GM12878 (cell line): ENCODE results near the gene F3. TPM values are rescaled to one million over a fixed set of nuclear protein-coding genes. Genes with fewer than 3 reads are reported as not detected.

Experiments
- ATAC-seq: fragments of 200-7000 bp; cut with Tn5 transposase; 3 replicates; pipeline ENCODE4 v1.9.1; 2020; ENCODE audit warnings: mild to moderate bottlenecking, moderate library complexity
- BruUV-seq: library from RNA; stranded (reverse); fragments of 400-500 nt; replicated peaks from 2 replicates; lab custom pipeline; 2021; lab: Mats Ljungman, UMichigan
- CTCF ChIA-PET: fragments of 300-600 bp; sonication (Branson Sonifier 250); formaldehyde crosslinking; extraction: SDS; loops from one replicate; lab custom pipeline; 2021; ENCODE audit warnings: inconsistent platforms; lab: Yijun Ruan, JAX
- POLR2A ChIA-PET: fragments of 350-600 bp; formaldehyde crosslinking; extraction: SDS; loops from one replicate; lab custom pipeline; 2021; ENCODE audit warnings: inconsistent platforms; lab: Charles Lee
- RAD21 ChIA-PET: fragments of 300-600 bp; sonication (Branson Sonifier 250); formaldehyde crosslinking; loops from one replicate; lab custom pipeline; 2023; ENCODE audit warnings: antibody characterized with exemption; ENCODE audit not compliant: unreplicated experiment; lab: Charles Lee
- SMC1A ChIA-PET: fragments of 300-600 bp; sonication (Branson Sonifier 250); formaldehyde crosslinking; loops from one replicate; lab custom pipeline; 2023; ENCODE audit not compliant: unreplicated experiment, uncharacterized antibody; lab: Charles Lee
- DNase-seq: peaks from one replicate; pipeline ENCODE4 v3.0.0-alpha.2; 2011; ENCODE audit warnings: low read depth, low spot score
- FAIRE-seq: peaks from 3 replicates; lab custom pipeline; 2011; peaks lifted over from hg19 to GRCh38; lab: Jason Lieb, UNC
- H2AFZ ChIP-seq: 2 replicates; pipeline ENCODE4 v1.6.0; 2011; ENCODE audit warnings: low read depth, low read length, control low read depth; ENCODE audit not compliant: control insufficient read depth
- H3K27ac ChIP-seq: 2 replicates; pipeline ENCODE4 v1.5.1; 2011; ENCODE audit warnings: control low read depth; ENCODE audit not compliant: control insufficient read depth, insufficient read depth
- H3K27me3 ChIP-seq, 2 experiments: replicated peaks in 1 of 2; 2 replicates each; pipeline versions ENCODE4 v1.6.0 to v1.6.1; 2011; ENCODE audit warnings: low read length in 1 of 2; ENCODE audit not compliant: control insufficient read depth in 2 of 2, insufficient read depth in 2 of 2
- H3K36me3 ChIP-seq, 2 experiments: 2 replicates each; pipeline ENCODE4 v1.5.1; 2011; ENCODE audit warnings: low read length in 1 of 2; ENCODE audit not compliant: control insufficient read depth in 2 of 2, insufficient read depth in 2 of 2
- H3K4me1 ChIP-seq: 2 replicates; pipeline ENCODE4 v1.6.1; 2011; ENCODE audit warnings: mild to moderate bottlenecking, low read length, moderate library complexity, mixed read lengths; ENCODE audit not compliant: control insufficient read depth, insufficient read depth
- H3K4me2 ChIP-seq: 2 replicates; pipeline ENCODE4 v1.6.0; 2011; ENCODE audit warnings: control low read depth; ENCODE audit not compliant: control insufficient read depth, insufficient read depth
- H3K4me3 ChIP-seq: fragments of 200-600 bp; sonication (generic); 2 replicates; pipeline ENCODE4 v1.5.1; 2016
- H3K79me2 ChIP-seq: 2 replicates; pipeline ENCODE4 v1.6.0; 2011; ENCODE audit warnings: low read length; ENCODE audit not compliant: control insufficient read depth, insufficient read depth
- H3K9ac ChIP-seq: 2 replicates; pipeline ENCODE4 v1.8.0; 2011; ENCODE audit warnings: low read length, control low read depth, mixed read lengths; ENCODE audit not compliant: control insufficient read depth, insufficient read depth
- H3K9me3 ChIP-seq: replicated peaks from 3 replicates; pipeline ENCODE4 v1.5.1; 2011; ENCODE audit warnings: mild to moderate bottlenecking, low read length; ENCODE audit not compliant: control insufficient read depth, insufficient read depth
- H4K20me1 ChIP-seq: 2 replicates; pipeline ENCODE4 v1.6.0; 2011; ENCODE audit not compliant: control insufficient read depth, insufficient read depth
- CEBPB ChIP-seq, 2 experiments: fragments of 150-350 bp in 1 of 2; IDR thresholded peaks; 2 replicates each; pipeline ENCODE4 v1.6.1; 2012 to 2014; ENCODE audit warnings: low read depth in 2 of 2, low read length in 2 of 2, borderline replicate concordance in 1 of 2, inconsistent platforms in 1 of 2
- HCFC1 ChIP-seq: fragments of 150-350 bp; IDR thresholded peaks from 2 replicates; pipeline ENCODE4 v1.6.1; 2014; ENCODE audit warnings: low read length
- IRF4 ChIP-seq: IDR thresholded peaks from 2 replicates; pipeline ENCODE4 v1.6.1; 2011; ENCODE audit warnings: low read depth, low read length
- NFYB ChIP-seq: IDR thresholded peaks from 2 replicates; pipeline ENCODE4 v1.6.1; 2011; ENCODE audit warnings: low read depth, mild to moderate bottlenecking, low read length, improper control_type of control experiment, moderate library complexity; ENCODE audit not compliant: insufficient read depth
- POLR2A ChIP-seq: IDR thresholded peaks from 2 replicates; pipeline ENCODE4 v1.6.1; 2011; ENCODE audit warnings: low read depth, mild to moderate bottlenecking, low read length
- SMC3 ChIP-seq: IDR thresholded peaks from 2 replicates; pipeline ENCODE4 v1.6.1; 2011; ENCODE audit warnings: low read length, improper control_type of control experiment, borderline replicate concordance
- SREBF1 ChIP-seq: IDR thresholded peaks from 2 replicates; pipeline ENCODE4 v1.6.1; 2012; ENCODE audit warnings: mild to moderate bottlenecking, low read length
- ZBTB11 ChIP-seq: fragments of 450-650 bp; formaldehyde crosslinking; IDR thresholded peaks from 2 replicates; pipeline ENCODE4 v1.5.0; 2022; ENCODE audit warnings: mild to moderate bottlenecking, missing genetic modification characterization
- WGBS: methylation state at CpG from one replicate; pipeline ENCODE4 v1.1.6; 2016; ENCODE audit warnings: low lambda C conversion rate; ENCODE audit not compliant: insufficient replicate concordance, insufficient coverage; ENCODE audit errors: missing lambda C conversion rate; 5-methylcytosine and 5-hydroxymethylcytosine counted together
- in situ Hi-C: fragments of 300-500 bp; cut with MboI; formaldehyde crosslinking; loops from 9 replicates; pipeline ENCODE4 v1.14.3; 2018; ENCODE audit warnings: mixed read lengths
- intact Hi-C: fragments of 100-400 bp; cut with micrococcal nuclease; formaldehyde crosslinking; loops from one replicate; pipeline ENCODE4 v1.14.2; 2022; ENCODE audit not compliant: unreplicated experiment
- polyA plus RNA-seq, 11 experiments: library from polyadenylated mRNA; depleted of rRNA in 4 of 11; unstranded in 6 of 11; stranded (reverse) in 5 of 11; fragments of >200 nt; fragmentation: Nextera tagmentation in 4 of 11; fragmentation: Illumina TruSeq in 1 of 11; extraction: Ambion mirVana in 4 of 11; extraction: Trizol in 1 of 11; gene quantifications; 1 replicate in 1 of 11; 2 replicates in 10 of 11; pipeline versions ENCODE4 v1.2.1 to v1.2.3, GENCODE V29; 2011 to 2016; ENCODE audit warnings: inconsistent platforms in 2 of 11, missing spikeins in 2 of 11, low read depth in 1 of 11
- total RNA-seq, 4 experiments: library from RNA; depleted of rRNA in 3 of 4; stranded (reverse); fragments of >200 nt in 3 of 4; fragmentation: Illumina TruSeq in 1 of 4; extraction: Trizol in 1 of 4; gene quantifications; 2 replicates each; pipeline versions ENCODE4 v1.2.1 to v1.2.3, GENCODE V29; 2013 to 2021
- TF ChIP-seq, protein P1 (sequence below): IDR thresholded peaks from 2 replicates; pipeline ENCODE4 v1.6.1; 2011; ENCODE audit warnings: borderline replicate concordance, low read depth, mild to moderate bottlenecking, moderate library complexity, mixed read lengths, low read length; ENCODE audit not compliant: insufficient read depth; ENCODE audit errors: extremely low read length
- TF ChIP-seq, protein P2 (sequence below): fragments of 450-650 bp; IDR thresholded peaks from 2 replicates; pipeline ENCODE4 v1.6.1; 2016; ENCODE audit warnings: mild to moderate bottlenecking

Gene F3
- total and polyA plus RNA-seq, 10 of the 15 experiments (the other 5 are each of a cell fraction or from before 2014, with no cell fraction given), result 0.18 to 0.33 TPM; not detected in 8

DNA sequence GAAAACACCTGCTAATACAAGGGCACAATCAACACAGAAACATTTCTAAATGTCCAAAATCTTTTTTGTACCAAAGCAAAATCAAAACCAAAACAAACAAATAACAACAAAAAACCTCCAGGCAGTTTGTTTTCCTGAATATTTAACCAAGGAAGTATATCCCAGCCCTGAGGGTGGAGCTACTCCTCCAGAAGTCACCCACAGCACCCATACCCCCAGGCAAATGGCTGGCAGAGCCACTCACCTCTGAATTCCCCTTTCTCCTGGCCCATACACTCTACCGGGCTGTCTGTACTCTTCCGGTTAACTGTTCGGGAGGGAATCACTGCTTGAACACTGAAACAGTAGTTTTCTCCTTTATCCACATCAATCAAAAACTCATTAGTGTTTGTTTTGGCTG is 9.5 kb downstream of the F3 start:
- Histone ChIP-seq H4K20me1 (no peaks in the 10 kb centered on the region), H3K9ac (no peak overlapping the region), H2AFZ (no peak overlapping the region), H3K4me2 (no peak overlapping the region), H3K27ac (no peak overlapping the region), H3K36me3 (no peaks in the 10 kb centered on the region), H3K4me1 (no peaks in the 10 kb centered on the region), H3K27me3 (no peaks in the 10 kb centered on the region), H3K4me3 (no peak overlapping the region), H3K79me2 (no peaks in the 10 kb centered on the region), H3K9me3 (no peaks in the 10 kb centered on the region)
- ChIA-PET POLR2A (no interaction called here), CTCF (no interaction called here), SMC1A (no interaction called here), RAD21 (no interaction called here)
- intact Hi-C loops (no loop called here), in situ Hi-C loops (no loop called here)
- FAIRE-seq, result no peak
- no peak for TF ChIP-seq SMC3
- TF ChIP-seq, protein P1, sequence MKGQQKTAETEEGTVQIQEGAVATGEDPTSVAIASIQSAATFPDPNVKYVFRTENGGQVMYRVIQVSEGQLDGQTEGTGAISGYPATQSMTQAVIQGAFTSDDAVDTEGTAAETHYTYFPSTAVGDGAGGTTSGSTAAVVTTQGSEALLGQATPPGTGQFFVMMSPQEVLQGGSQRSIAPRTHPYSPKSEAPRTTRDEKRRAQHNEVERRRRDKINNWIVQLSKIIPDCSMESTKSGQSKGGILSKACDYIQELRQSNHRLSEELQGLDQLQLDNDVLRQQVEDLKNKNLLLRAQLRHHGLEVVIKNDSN, result no peak
- 72% methylated on average over 3 of the region's 3 CpGs for WGBS
- BruUV-seq, result no TSS peak
- no peak for ATAC-seq
- no peak for DNase-seq

DNA sequence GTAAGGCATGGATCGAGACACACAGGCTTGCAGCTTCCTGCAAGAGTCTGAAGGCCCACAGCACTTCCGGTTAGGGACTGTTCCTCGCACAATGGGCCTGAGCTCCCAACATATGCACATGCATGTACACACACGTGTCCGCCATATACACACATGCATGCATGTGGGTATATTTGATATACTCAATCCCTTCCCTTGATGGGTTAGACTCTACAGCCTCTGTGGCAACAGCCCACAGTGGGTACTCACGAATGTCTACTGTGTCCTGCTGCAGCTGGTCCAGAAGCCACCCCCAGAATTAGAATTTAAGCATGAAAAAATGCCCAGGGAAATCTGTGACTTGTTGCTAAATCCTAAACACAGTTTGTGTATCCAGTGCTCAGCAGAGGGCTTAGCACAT is 9.9 kb downstream of the F3 start:
- FAIRE-seq (no peak), ATAC-seq (no peak), DNase-seq (no peak)
- no peaks in the 10 kb centered on the region for H3K27me3 ChIP-seq
- ChIA-PET SMC1A (no interaction called here), POLR2A (no interaction called here), CTCF (interaction anchor here (0.8 to 1.2 kb wide), 2 partner anchors 16 to 51 kb away, joined by 3 read pairs; no protein-coding TSS in a partner anchor), RAD21 (no interaction called here)
- in situ Hi-C loops (no loop called here), intact Hi-C loops (no loop called here)
- H2AFZ ChIP-seq, result no peak overlapping the region
- no peaks in the 10 kb centered on the region for H4K20me1 ChIP-seq
- TF ChIP-seq POLR2A (no peak), IRF4 (no peak), CEBPB (IDR thresholded peaks at IDR 0.05; ENCODE audit: borderline replicate concordance in 1 of 2, low read depth in 2 of 2, low read length in 2 of 2) (no peak), NFYB (no peak), HCFC1 (no peak), ZBTB11 (CRISPR knock-in tag) (no peak), SREBF1 (no peak)
- TF ChIP-seq, protein P2, sequence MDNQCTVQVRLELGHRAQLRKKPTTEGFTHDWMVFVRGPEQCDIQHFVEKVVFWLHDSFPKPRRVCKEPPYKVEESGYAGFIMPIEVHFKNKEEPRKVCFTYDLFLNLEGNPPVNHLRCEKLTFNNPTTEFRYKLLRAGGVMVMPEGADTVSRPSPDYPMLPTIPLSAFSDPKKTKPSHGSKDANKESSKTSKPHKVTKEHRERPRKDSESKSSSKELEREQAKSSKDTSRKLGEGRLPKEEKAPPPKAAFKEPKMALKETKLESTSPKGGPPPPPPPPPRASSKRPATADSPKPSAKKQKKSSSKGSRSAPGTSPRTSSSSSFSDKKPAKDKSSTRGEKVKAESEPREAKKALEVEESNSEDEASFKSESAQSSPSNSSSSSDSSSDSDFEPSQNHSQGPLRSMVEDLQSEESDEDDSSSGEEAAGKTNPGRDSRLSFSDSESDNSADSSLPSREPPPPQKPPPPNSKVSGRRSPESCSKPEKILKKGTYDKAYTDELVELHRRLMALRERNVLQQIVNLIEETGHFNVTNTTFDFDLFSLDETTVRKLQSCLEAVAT, result no peak
- no peak overlapping the region for H3K27ac ChIP-seq
- no peak overlapping the region for H3K9ac ChIP-seq
- no peaks in the 10 kb centered on the region for H3K79me2 ChIP-seq
- H3K9me3 ChIP-seq, result no peaks in the 10 kb centered on the region
- H3K4me3 ChIP-seq, result no peak overlapping the region
- H3K36me3 ChIP-seq, result no peaks in the 10 kb centered on the region
- 61% methylated on average over 6 of the region's 6 CpGs for WGBS
- no TSS peak for BruUV-seq
- no peak overlapping the region for H3K4me2 ChIP-seq
- no peaks in the 10 kb centered on the region for H3K4me1 ChIP-seq
